GM19035 (cell line): ENCODE data around the gene NKG7.

Experiments used
- ATAC-seq: cut with Tn5 transposase; IDR thresholded peaks from one replicate; pipeline ENCODE4 v1.9.1; 2021; ENCODE audit not compliant: unreplicated experiment

Gene NKG7

GRCh38 chr19:51391073-51391611, 18.7 kb upstream of the NKG7 start:
- no peak for ATAC-seq

- ATAC-seq, result no peak
These were observed 16.7 kb upstream of the NKG7 start for GRCh38 chr19:51389143-51389542.

DNA sequence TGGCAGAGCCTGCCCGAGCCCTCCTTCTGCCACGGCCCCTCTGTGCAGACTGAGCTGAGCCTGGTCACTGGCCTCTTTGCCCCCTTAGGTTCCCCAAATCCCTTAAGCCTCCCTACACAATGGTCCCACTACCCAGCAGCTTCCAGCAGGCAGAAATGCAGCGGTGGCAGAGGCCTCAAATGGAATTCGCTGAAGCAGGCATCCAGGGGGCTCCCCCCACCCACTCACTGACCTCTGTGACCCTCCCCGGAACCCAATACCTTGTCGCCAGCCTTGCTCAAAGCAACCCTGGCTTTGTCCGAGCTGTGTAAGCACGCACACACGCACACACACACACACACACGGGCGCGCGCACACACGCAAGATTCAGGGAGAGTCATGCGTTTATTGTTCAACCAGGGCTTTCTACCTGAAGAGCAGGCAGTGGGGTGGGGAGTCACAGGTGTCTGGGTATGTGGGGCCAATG, 15.5 kb upstream of the NKG7 start, which contains the start of gene LIM2:
Gene LIM2, minus strand, starts transcription at position 51 of the 466 bp plus-strand sequence. CDS start 531 bp downstream, outside the sequence.
- ATAC-seq, result no peak

- ATAC-seq, result no peak
These were observed 14.5 kb upstream of the NKG7 start for GRCh38 chr19:51386882-51387520.

- no peak for ATAC-seq
These were observed 9.6 kb upstream of the NKG7 start for GRCh38 chr19:51382004-51382403.

DNA sequence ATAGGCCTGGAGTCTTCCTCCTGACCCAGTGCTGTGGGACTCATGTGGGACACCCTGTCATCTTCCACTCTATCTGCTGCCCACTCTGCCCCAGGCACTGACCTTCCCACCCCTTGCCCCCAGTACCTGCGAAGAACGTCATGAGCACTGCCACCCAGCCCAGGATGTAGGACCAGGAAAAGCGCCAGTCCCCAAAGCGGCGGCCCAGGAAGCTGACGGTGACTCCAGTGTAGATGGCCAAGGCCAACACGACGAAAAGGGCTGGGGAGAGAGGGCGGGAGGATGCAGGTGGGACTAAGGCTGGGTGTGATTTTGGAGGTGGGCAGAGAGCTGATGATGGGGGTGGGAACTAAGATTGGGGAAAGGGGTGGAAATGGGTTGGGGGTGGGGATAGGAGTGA, 7.9 kb upstream of the NKG7 start:
- no peak for ATAC-seq

- no peak for ATAC-seq
These were observed 5.0 kb upstream of the NKG7 start for GRCh38 chr19:51377422-51377821.

GRCh38 chr19:51375504-51376221, 3.2 kb upstream of the NKG7 start:
- no peak for ATAC-seq

DNA sequence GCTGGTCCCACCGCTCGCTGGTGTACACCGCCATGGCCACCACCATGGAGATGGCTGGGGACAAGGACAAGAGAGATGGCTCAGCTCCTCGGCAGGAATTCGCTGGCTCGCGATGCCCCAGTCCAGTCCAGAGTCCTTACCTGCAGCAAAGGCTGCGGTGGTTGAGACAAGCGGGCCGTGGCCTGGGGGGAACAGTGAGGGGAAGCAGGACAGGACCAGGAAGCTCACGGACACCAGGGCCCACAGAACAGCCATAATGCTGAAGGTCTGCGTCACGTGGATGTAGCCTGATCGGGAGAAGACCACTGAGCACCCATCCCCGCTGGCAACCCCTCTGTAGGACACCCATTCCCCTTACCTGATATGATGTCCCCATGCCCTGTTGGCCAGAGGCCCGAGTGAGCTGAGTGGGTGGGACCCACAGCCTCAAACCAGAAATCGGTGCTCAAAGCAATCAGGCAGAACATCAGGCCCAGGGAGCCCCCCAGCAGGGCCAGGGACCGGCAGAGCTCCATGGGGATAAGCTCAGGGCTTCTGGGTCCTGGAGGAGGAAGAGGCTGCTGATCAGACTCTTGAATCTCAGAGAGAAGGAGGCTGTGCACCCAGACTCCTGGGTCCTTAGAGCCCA, 319 bp downstream of the NKG7 start:
- no peak for ATAC-seq

DNA sequence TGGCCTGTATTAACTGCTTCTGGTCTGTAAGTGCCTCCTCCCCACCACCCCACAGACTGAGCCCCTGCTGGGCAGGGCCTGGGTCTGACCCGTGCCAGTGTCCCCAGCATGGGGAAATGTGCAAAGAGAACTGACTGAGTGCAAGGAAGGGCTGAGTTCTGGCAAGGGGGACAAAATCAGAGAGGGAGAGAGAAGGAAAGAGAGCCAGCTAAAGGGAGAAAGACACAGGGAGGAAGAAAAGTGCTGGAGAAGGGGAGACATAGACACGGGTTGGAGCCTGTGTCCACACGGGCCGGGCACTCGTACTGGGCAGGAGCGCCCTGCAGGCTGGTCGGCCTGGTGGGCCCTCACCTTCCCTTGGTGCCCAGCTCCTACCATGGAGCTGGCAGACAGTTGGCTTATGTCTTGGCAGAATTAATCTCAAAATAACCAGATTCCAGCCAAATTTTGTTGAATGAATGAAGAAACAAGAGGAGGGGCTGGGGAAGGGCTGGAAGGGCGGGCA, 1.2 kb downstream of the NKG7 start:
- ATAC-seq, result no peak

- ATAC-seq, result no peak
These were observed 2.2 kb downstream of the NKG7 start for GRCh38 chr19:51370230-51370629.

- ATAC-seq, result peak; percentile 0
These were observed 3.8 kb downstream of the NKG7 start, which contains the start of gene CLDND2 for GRCh38 chr19:51368366-51369282. CLDND2 (minus strand) TSS chr19:51369003; CDS start chr19:51368577, 426 bp downstream.

DNA sequence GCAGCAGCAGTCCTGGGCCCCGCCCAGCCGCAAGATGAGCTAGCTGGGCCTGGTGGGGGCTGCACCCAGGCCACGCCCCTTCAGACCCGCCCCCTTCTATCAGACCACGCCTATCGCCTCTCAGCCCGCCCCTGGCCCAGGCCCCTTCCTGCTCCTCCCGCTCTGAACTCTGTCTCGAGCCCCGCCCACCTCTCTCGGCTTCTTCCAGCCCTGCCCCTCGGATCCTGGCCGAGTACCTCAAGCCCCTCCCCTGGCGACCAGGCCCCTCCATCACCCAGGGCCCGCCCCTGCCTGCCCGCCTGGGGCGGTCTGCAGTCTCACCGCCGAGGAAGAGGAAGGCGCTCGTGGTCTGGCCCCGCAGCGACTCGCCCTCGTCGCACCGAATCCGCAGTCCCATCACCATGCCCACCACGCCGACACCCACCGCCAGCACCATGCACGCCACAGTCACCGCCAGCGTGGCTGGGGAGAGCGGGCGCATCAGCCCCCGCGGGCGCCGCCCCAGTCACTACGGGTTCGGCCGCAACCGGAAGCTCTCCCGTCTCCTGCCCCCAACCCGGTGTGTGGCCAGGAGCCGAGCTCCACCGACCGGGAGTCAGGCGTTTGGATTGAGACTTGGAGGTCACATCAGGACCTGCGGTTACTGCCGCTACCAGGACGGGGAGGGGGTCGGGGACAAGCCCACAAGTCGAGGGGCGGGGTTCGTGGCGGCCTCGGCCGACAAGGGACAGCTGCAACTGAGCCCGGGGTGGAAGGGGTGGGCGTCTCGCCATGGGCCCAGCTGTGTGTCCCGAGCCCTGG, 4.7 kb downstream of the NKG7 start:
- ATAC-seq, result peak; percentile 74

DNA sequence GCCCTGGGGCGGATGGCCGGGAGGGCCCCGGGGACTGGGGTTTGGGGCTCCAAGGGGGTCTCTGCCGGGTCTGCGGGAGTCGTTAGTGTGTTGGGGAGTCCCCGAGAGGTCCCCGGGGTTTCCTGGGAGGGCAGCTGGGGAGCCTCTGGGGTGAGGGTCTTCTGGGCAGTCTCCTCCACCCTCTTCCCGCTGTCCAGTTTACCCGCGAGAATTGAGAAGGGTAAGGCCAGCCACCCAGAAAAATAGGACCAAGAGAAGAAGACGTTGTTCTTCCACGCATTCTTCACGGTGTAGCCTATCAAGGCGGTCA, 5.2 kb downstream of the NKG7 start:
- no peak for ATAC-seq

- ATAC-seq, result peak; percentile 48
These were observed 5.8 kb downstream of the NKG7 start for GRCh38 chr19:51366389-51367254.

- no peak for ATAC-seq
These were observed 6.5 kb downstream of the NKG7 start, which contains the start of gene ETFB for GRCh38 chr19:51365965-51366388. ETFB (minus strand) TSS chr19:51366388; CDS start chr19:51366326, 62 bp downstream.

DNA sequence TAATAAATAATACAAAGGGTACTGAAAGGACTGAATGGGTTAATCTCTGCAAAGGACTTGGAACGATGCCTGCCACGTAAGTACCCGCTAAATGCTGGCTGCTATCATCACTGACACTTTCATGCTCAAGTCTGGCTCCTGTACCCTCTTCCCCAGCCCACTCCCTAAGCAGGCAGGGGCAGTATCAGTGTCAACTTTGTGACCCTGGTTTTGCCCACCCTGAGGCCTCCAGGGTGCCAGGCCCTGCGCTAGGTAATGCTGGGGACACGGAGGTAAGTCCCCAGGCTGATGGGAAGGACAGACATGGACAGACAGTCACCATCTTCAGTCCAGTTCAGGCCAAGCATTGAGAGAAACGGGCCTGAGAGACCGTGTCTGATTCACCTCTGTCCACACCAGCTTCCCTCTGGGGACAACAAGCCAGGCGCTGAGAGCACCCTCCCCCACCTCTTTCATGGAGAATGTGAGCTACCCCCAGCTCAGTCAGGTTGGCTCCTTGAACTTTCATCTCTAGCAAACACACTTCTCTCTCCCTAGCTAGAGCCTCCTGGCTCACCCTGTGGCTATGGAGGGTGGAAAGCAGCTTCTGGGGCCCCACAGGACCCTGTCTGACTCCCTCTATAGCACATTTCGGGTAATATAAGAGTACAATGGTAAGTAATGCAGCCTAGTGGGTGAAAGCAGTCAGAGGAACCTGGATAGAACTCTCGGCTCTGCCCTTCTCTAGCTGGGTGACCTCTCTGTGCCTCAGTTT, 7.1 kb downstream of the NKG7 start:
- ATAC-seq, result no peak
